HG03103 (cell line): ENCODE data around the gene CMIP.

Experiments
- ATAC-seq: cut with Tn5 transposase; IDR thresholded peaks from one replicate; pipeline ENCODE4 v1.9.1; 2021; ENCODE audit warnings: low read depth; ENCODE audit not compliant: unreplicated experiment

Gene CMIP

GRCh38 chr16:81592353-81592866, 147.8 kb downstream of the CMIP start:
- no peak for ATAC-seq

GRCh38 chr16:81593481-81593880, 148.9 kb downstream of the CMIP start:
- no peak for ATAC-seq

GRCh38 chr16:81595629-81596292, 151.2 kb downstream of the CMIP start:
- ATAC-seq = no peak

DNA sequence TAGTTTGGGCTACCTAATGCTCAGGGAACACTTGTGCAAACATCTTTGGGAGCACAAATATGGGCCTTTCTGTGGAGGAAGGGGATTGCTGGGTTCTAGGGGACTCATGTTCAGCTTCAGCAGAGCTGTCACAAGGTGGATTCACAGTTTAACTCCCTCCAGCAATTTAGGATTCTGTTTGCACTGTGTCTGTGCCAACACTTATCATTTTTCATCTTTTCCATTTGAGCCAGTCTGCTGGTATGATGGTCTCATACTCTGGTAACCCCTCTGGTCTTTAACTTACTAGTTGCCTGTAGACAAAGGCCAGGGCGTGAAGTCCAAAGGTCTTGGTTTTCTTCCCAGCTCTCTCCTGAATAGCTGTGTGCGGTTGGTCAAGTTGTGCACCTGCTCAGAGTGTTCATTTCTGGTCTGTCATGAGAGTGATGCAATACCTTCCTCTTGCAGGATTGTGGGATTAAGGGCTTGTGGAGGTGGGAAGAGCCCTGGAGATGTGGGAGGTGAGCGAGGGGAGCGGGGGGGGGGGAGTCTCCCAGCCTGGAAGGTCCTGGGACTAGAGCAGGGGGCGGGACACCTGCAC, 152.6 kb downstream of the CMIP start:
- no peak for ATAC-seq

GRCh38 chr16:81598083-81598482, 153.5 kb downstream of the CMIP start:
- no peak for ATAC-seq

- ATAC-seq = no peak
Observed at GRCh38 chr16:81599034-81599744, 154.6 kb downstream of the CMIP start.

DNA sequence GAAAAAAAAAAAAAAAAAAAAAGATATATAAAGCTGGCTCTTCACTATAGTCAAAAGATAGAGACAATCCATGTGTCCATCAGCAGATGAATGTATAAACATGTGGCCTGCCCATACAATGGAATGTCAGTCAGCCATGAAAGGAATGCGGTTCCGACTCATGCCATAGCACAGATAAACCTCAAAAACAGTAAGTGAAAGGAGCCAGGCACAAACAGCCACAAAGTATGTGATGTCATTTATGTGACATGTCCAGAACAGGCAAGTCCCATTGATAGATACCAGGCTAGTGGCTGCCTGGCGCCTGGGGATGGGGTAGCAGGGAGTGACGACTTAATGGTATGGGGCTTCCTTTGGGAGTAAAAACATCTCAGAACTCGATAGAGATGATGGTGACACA, 155.7 kb downstream of the CMIP start:
- no peak for ATAC-seq

GRCh38 chr16:81601008-81601428, 156.4 kb downstream of the CMIP start:
- ATAC-seq = no peak

- no peak for ATAC-seq
Observed at GRCh38 chr16:81601601-81602255, 157.1 kb downstream of the CMIP start.

DNA sequence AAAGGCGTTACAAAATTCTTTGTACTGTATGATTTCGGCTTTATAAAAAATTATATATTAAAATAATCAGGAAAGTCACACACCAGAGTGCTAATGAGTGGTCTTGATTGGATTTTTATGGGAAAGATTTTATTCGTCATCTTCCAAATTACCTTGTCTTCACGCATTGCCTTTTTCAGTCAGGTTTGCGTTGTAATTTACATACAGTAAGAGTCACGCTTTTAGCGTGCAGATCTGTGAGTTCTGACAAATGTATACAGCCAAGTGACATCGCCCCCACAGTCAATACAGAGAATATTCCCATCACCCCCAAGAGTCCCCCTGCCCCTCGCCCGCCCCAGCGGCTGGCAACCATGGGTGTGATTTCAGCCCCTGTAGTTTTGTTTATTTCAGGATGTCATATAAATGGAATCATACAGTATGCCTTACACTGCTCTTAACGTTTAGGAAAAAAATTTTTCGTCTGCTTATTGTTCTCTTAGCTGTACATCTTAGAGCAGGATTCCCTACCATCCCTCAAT, 157.7 kb downstream of the CMIP start:
- ATAC-seq = no peak

GRCh38 chr16:81602792-81603191, 158.2 kb downstream of the CMIP start:
- no peak for ATAC-seq

DNA sequence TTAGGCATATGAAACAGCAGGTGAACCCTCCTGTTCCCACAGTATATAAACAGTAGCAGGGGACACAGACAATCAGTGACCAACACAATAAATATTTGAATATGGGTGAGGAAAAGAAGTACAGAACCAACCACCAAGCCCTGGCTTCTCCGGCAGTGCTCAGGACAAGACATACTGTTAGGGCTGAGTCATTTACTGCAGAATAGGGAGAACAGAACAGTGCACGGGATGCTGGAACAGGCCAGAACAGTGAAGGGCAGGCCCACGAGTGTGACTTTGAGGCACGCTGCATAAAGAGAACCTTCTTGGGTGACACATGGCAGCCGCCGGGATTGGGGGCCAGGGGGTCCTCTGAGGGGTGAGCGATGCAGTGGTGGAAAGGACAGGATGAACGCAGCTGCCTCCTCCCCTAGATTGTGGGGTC, 160.4 kb downstream of the CMIP start:
- no peak for ATAC-seq

- ATAC-seq = no peak
Observed at GRCh38 chr16:81606039-81606438, 161.4 kb downstream of the CMIP start.

DNA sequence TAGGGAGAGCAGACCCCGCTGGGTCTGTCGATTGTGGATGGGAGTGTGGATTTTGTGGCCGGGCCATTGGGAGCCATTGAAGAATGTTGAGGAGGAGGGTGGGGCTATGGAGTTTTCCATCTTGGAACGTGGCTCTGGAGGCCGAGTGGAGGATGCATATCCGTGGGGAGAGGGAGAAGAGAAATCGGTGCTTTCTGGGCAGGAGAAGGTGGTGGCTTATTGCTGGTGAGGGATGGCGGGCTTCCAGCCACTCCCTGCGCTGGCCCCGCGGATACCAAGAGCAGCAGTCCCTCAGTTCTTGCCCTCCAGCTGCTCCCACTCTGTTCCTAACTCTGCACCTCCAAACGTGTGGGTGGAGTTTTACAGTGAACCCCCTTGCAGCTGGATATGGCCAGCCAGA, 162.4 kb downstream of the CMIP start:
- ATAC-seq = no peak

GRCh38 chr16:81607805-81608522, 163.4 kb downstream of the CMIP start:
- ATAC-seq = no peak

DNA sequence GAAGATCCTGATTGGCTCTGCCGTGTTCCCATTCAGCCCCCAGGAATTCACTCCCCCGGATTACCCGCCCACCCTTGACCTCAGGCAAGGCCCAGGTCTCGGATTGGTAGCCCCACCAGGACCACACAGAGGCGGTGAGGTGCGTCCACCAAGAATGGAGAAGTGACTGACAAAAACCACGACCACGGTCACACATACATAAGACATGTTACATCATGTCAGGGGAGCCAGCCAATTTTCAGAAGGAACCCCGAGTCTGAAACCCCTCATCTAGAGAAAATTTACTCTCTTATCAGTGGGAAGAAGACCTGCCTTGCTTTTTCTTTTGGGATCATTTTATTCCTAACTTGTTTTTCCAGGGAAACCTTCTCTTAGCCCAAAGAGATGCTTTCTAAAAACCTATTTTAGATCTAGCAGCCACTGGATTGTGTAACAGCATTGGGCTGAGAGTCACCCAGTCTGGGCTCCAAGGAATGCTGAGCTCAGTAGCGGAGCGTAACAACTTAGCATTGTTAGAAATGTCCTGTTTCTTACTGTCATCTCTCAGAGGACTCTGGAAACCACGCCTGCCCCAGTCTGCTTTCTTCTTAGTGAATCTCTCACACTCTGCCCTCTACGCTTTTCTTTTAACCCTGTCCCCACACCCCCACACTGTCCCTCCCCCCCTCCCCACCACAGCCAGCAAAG, 164.1 kb downstream of the CMIP start:
- no peak for ATAC-seq

DNA sequence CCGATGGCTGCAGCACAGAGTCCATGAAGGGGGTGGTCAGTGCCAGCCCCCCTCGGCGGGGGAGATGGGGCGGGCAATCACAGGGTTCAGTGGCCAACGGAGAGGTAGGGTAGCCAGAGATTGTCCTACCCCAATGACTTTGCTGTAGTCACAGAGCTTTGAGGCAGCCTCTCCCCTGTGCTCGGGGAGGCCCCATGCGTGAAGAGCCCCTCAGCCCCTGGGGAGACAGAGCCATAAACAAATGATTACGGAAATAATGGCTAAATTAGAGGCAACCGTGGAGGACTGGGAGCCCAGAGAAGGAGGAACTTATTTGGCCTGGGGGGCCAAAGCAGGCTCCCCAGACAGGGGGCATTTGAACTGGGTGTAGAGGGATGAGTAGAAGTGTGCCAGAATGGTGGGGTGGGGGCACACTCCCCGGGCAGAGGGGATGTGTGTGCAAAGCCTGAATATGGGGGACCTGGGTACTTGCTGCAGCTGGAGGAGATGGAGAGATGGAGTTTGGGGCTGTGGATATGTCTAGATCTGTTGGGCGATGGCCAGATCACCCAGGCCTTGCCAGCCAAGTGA, 164.8 kb downstream of the CMIP start:
- ATAC-seq = no peak

- no peak for ATAC-seq
Observed at GRCh38 chr16:81610144-81610842, 165.7 kb downstream of the CMIP start.

- ATAC-seq = no peak
Observed at GRCh38 chr16:81610936-81611335, 166.3 kb downstream of the CMIP start.
